Right lobe of liver (tissue), 6 donors: ENCODE data around the gene GNG14. TPM values are rescaled to one million over a fixed set of nuclear protein-coding genes. Genes with fewer than 3 reads are reported as not detected.

Experiments used
- ATAC-seq, 4 donors: fragments of 200-7000 bp; cut with Tn5 transposase; one replicate each; pipeline ENCODE4 v1.9.1; 2020; ENCODE audit warnings: mild to moderate bottlenecking in 4 of 4, moderate library complexity in 4 of 4
- DNase-seq, 3 donors: peaks; one replicate each; pipeline ENCODE4 v3.0.0-alpha.2; 2020
- H3K27ac ChIP-seq, 3 donors: fragments of 200-600 bp; one replicate each; pipeline ENCODE4 v1.8.0; 2022
- H3K27me3 ChIP-seq, 2 donors: fragments of 200-600 bp; one replicate each; pipeline ENCODE4 v1.8.0; 2022
- H3K36me3 ChIP-seq, 4 donors: fragments of 200-600 bp; sonication (generic) in 1 of 4; one replicate each; pipeline versions ENCODE4 v1.5.1 to v1.8.0; 2017 to 2022; ENCODE audit warnings: control low read depth in 1 of 4
- H3K4me1 ChIP-seq, 4 donors: fragments of 200-600 bp; sonication (generic) in 1 of 4; one replicate each; pipeline versions ENCODE4 v1.5.1 to v1.8.0; 2017 to 2022; ENCODE audit warnings: control low read depth in 1 of 4
- H3K4me3 ChIP-seq, 3 donors: fragments of 200-600 bp; one replicate each; pipeline ENCODE4 v1.8.0; 2022
- H3K9me3 ChIP-seq, 4 donors: fragments of 200-600 bp; sonication (generic) in 1 of 4; one replicate each; pipeline versions ENCODE4 v1.5.1 to v1.8.0; 2017 to 2022; ENCODE audit warnings: control low read depth in 1 of 4
- CTCF ChIP-seq, 4 donors: fragments of 200-600 bp in 3 of 4; fragments of 450-650 bp in 1 of 4; IDR thresholded peaks; one replicate each; pipeline versions ENCODE4 v1.5.1 to v1.8.0; 2016 to 2022; ENCODE audit warnings: antibody characterized with exemption in 4 of 4, mild to moderate bottlenecking in 2 of 4
- POLR2A ChIP-seq: fragments of 450-650 bp; IDR thresholded peaks from one replicate; pipeline ENCODE4 v1.6.1; 2017; ENCODE audit warnings: antibody characterized with exemption, mild to moderate bottlenecking
- WGBS: methylation state at CpG from one replicate; pipeline ENCODE4 v1.1.6; 2018; ENCODE audit warnings: low coverage, low lambda C conversion rate; ENCODE audit not compliant: insufficient coverage; ENCODE audit errors: missing lambda C conversion rate; 5-methylcytosine and 5-hydroxymethylcytosine counted together
- intact Hi-C, 2 donors: fragments of 100-400 bp; cut with DNase I; formaldehyde crosslinking; loops; one replicate each; pipeline versions ENCODE4 v1.11.2 to v1.14.1; 2022
- total RNA-seq, 6 experiments: library from RNA; depleted of rRNA in 2 of 6; stranded (reverse); fragments of >200 nt in 2 of 6; fragmentation: NEBNext Ultra II Directional in 3 of 6; extraction: Animal tissue kit (Norgen Biotek cat#: 25700) in 3 of 6; gene quantifications; one replicate each; pipeline versions ENCODE4 v1.1.0 to v1.2.4, GENCODE V29; 2016 to 2023
- donor health status: DM: no; HTN: yes; CAD: no.
- donor health status: DM: no; HTN: no; CAD: no.
- donor health status: DM: no; HTN: no; CAD: no.
- donor health status: DM: no; HTN: yes; CAD: no.
- donor health status: DM: no; HTN: yes; CAD: no.

The GNG14 gene
- total RNA-seq, 6 experiments from 2014 or later, result not detected

- peaks cover 0 to 27% (median 17%) of the 10 kb centered on the region in 4 donors for H3K36me3 ChIP-seq
- 100% methylated on average over 1 of the region's 2 CpGs for WGBS
- peaks cover 0 to 25% (median 11%) of the 10 kb centered on the region in 4 donors for H3K4me1 ChIP-seq
- no peak overlapping the region for H3K4me3 ChIP-seq
- no peaks in the 10 kb centered on the region for H3K27me3 ChIP-seq
- H3K27ac ChIP-seq, result no peak overlapping the region
- no peak for DNase-seq
- H3K9me3 ChIP-seq, result no peaks in the 10 kb centered on the region
- intact Hi-C loops, result loop anchor here in 1 of 2 donors (10.0 kb wide), 1 partner anchor 48 kb away; the partner anchor contains the start of gene HOOK2
- TF ChIP-seq POLR2A (no peak), CTCF (IDR thresholded peaks at IDR 0.05) (no peak)
- no peak for ATAC-seq
Measured at GRCh38 chr19:12726988-12727316, 39.2 kb downstream of the GNG14 start.

- ATAC-seq (no peak), DNase-seq (no peak)
- intact Hi-C loops, result loop anchor here in 1 of 2 donors (10.0 kb wide), 1 partner anchor 47 kb away; the partner anchor contains the start of gene HOOK2
- Histone ChIP-seq H3K36me3 (peaks cover 0 to 27% (median 17%) of the 10 kb centered on the region in 4 donors), H3K27ac (no peak overlapping the region), H3K4me3 (no peak overlapping the region), H3K27me3 (no peaks in the 10 kb centered on the region), H3K9me3 (no peaks in the 10 kb centered on the region), H3K4me1 (peaks cover 0 to 32% (median 16%) of the 10 kb centered on the region in 4 donors)
- TF ChIP-seq CTCF (IDR thresholded peaks at IDR 0.05), result no peak
- TF ChIP-seq POLR2A, result no peak
- 100% methylated on average over 4 of the region's 9 CpGs for WGBS
Measured at GRCh38 chr19:12727745-12728433, 40.1 kb downstream of the GNG14 start.

- no peak overlapping the region for H3K27ac ChIP-seq
- DNase-seq (no peak), ATAC-seq (no peak)
- H3K9me3 ChIP-seq, result no peaks in the 10 kb centered on the region
- TF ChIP-seq CTCF (IDR thresholded peaks at IDR 0.05) (no peak), POLR2A (no peak)
- peaks cover 0 to 34% (median 15%) of the 10 kb centered on the region in 4 donors for H3K4me1 ChIP-seq
- H3K36me3 ChIP-seq, result peaks cover 0 to 27% (median 17%) of the 10 kb centered on the region in 4 donors
- H3K27me3 ChIP-seq, result no peaks in the 10 kb centered on the region
- 66% methylated on average over 2 of the region's 3 CpGs for WGBS
- intact Hi-C loops, result no loop called here
- H3K4me3 ChIP-seq, result no peak overlapping the region
Measured at GRCh38 chr19:12730064-12730463, 42.3 kb downstream of the GNG14 start.

GRCh38 chr19:12731337-12731736 lies 43.5 kb downstream of the GNG14 start:
- DNase-seq, result no peak
- Histone ChIP-seq H3K27me3 (no peaks in the 10 kb centered on the region), H3K4me1 (peaks cover 0 to 37% (median 15%) of the 10 kb centered on the region in 4 donors), H3K36me3 (peaks cover 0 to 27% (median 17%) of the 10 kb centered on the region in 4 donors), H3K27ac (no peak overlapping the region), H3K9me3 (no peaks in the 10 kb centered on the region), H3K4me3 (no peak overlapping the region)
- no peak for ATAC-seq
- intact Hi-C loops, result no loop called here
- 100% methylated on average over 1 of the region's 24 CpGs for WGBS
- no peak for TF ChIP-seq CTCF (IDR thresholded peaks at IDR 0.05)
- no peak for TF ChIP-seq POLR2A
